Mucosa of descending colon (tissue), 3 donors: ENCODE measurements around the gene DSCAML1. TPM values are rescaled to one million over a fixed set of nuclear protein-coding genes. Genes with fewer than 3 reads are reported as not detected.

ENCODE experiments used
- ATAC-seq: fragments of 200-7000 bp; cut with Tn5 transposase; one replicate; pipeline ENCODE4 v1.9.1; 2020; ENCODE audit warnings: mild to moderate bottlenecking, moderate library complexity
- DNase-seq, 3 donors: peaks; one replicate each; pipeline ENCODE4 v3.0.0-alpha.2; 2020
- H3K36me3 ChIP-seq: fragments of 200-600 bp; one replicate; pipeline ENCODE4 v1.8.0; 2021; ENCODE audit warnings: low read depth, mild to moderate bottlenecking
- H3K4me1 ChIP-seq: fragments of 200-600 bp; one replicate; pipeline ENCODE4 v1.8.0; 2021; ENCODE audit warnings: low read depth, mild to moderate bottlenecking
- H3K4me3 ChIP-seq: fragments of 200-600 bp; one replicate; pipeline ENCODE4 v1.8.0; 2021; ENCODE audit warnings: mild to moderate bottlenecking
- H3K9me3 ChIP-seq: fragments of 200-600 bp; one replicate; pipeline ENCODE4 v1.8.0; 2021; ENCODE audit warnings: mild to moderate bottlenecking
- intact Hi-C, 2 donors: fragments of 100-400 bp; cut with DNase I in 1 of 2; cut with micrococcal nuclease in 1 of 2; formaldehyde crosslinking; loops; one replicate each; pipeline versions ENCODE4 v1.11.0 to v1.11.1; 2022; cut with DNase I, micrococcal nuclease
- total RNA-seq, 3 donors: library from RNA; stranded (reverse); fragmentation: NEBNext Ultra II Directional in 2 of 3; extraction: Animal tissue kit (Norgen Biotek cat#: 25700) in 2 of 3; gene quantifications; one replicate each; pipeline versions ENCODE4 v1.2.1 to v1.2.4, GENCODE V29; 2021 to 2023
- TF ChIP-seq, protein P1 (sequence below): fragments of 200-600 bp; IDR thresholded peaks from one replicate; pipeline ENCODE4 v1.8.0; 2022; ENCODE audit warnings: antibody characterized with exemption, mild to moderate bottlenecking
- donor health status: DM: no; HTN: no; CAD: no; lungs with moderate emphysema.
- donor health status: DM: no; HTN: no; CAD: no.
- donor health status: DM: no; HTN: yes; CAD: no.

DSCAML1 gene
- total RNA-seq, 3 donors from 2014 or later, result 5.0 to 5.5 (median 5.3) TPM

GRCh38 chr11:117786135-117786870, 10.7 kb downstream of the DSCAML1 start:
- peak; percentile 61 for ATAC-seq
- no peak for DNase-seq

GRCh38 chr11:117782101-117782500, 14.9 kb downstream of the DSCAML1 start:
- Histone ChIP-seq H3K9me3 (no peaks in the 10 kb centered on the region), H3K4me3 (no peak overlapping the region), H3K36me3 (no peaks in the 10 kb centered on the region), H3K4me1 (no peaks in the 10 kb centered on the region)
- ATAC-seq, result no peak
- intact Hi-C loops, result no loop called here
- no peak for DNase-seq
- TF ChIP-seq, protein P1, sequence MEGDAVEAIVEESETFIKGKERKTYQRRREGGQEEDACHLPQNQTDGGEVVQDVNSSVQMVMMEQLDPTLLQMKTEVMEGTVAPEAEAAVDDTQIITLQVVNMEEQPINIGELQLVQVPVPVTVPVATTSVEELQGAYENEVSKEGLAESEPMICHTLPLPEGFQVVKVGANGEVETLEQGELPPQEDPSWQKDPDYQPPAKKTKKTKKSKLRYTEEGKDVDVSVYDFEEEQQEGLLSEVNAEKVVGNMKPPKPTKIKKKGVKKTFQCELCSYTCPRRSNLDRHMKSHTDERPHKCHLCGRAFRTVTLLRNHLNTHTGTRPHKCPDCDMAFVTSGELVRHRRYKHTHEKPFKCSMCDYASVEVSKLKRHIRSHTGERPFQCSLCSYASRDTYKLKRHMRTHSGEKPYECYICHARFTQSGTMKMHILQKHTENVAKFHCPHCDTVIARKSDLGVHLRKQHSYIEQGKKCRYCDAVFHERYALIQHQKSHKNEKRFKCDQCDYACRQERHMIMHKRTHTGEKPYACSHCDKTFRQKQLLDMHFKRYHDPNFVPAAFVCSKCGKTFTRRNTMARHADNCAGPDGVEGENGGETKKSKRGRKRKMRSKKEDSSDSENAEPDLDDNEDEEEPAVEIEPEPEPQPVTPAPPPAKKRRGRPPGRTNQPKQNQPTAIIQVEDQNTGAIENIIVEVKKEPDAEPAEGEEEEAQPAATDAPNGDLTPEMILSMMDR, result no peak

More at GRCh38 chr11:117786135-117786870, 10.7 kb downstream of the DSCAML1 start:
- H3K4me1 ChIP-seq, result no peaks in the 10 kb centered on the region
- TF ChIP-seq, protein P1, result no peak
- H3K9me3 ChIP-seq, result no peaks in the 10 kb centered on the region
- no peaks in the 10 kb centered on the region for H3K36me3 ChIP-seq
- intact Hi-C loops, result no loop called here
- H3K4me3 ChIP-seq, result no peak overlapping the region

- no peak for DNase-seq
- H3K4me1 ChIP-seq, result no peaks in the 10 kb centered on the region
- H3K4me3 ChIP-seq, result no peak overlapping the region
- TF ChIP-seq, protein P1, result no peak
- intact Hi-C loops, result no loop called here
- H3K36me3 ChIP-seq, result no peaks in the 10 kb centered on the region
- no peak for ATAC-seq
- no peaks in the 10 kb centered on the region for H3K9me3 ChIP-seq
These were observed 15.4 kb downstream of the DSCAML1 start for GRCh38 chr11:117781627-117782026.

DNA sequence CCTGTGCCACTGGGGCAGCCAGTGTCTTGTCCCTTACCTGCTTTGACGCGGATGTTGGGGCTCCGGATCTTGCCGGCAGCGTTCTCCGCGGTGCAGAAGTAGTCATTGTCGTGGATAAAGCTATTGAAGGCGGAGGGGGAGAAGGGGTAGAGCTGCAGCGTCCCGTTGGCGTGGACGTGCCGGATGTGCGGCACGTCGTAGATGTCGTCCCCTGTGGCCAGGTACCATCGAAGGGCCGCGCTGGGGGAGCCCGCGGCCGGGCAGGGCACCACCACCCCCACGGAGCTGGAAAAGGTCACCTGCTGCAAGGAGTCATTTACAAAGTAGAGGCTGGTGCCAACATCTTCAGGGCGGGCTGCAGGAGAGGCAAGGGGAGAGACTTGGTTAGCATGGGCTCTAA, 16.6 kb downstream of the DSCAML1 start:
- ATAC-seq, result no peak
- Histone ChIP-seq H3K9me3 (no peaks in the 10 kb centered on the region), H3K4me3 (no peak overlapping the region), H3K4me1 (no peaks in the 10 kb centered on the region), H3K36me3 (no peaks in the 10 kb centered on the region)
- TF ChIP-seq, protein P1, result no peak
- no peak for DNase-seq
- intact Hi-C loops, result no loop called here

DNA sequence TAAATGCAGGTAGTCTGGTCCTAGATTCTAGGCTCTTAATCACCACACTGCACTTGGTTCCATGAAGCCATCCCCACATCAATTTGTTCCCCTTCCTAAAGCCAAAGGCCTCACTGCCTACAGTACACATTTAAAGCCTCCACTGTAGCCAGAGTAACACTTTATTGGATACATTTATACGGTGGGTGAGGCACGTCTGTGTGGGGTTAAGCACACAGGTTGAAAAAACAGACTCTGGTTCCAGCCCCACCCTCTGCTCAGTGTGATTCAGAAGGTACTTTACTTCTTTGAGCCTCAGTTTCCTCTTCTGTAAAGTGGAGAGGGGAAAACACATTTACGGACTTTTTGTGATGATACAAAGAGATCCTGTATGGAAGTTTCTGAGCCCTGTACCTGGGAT, 22.5 kb downstream of the DSCAML1 start:
- DNase-seq, result peak in 1 of 3 donors; percentile 48
- peaks cover 9% of the 10 kb centered on the region for H3K4me1 ChIP-seq
- H3K36me3 ChIP-seq, result no peaks in the 10 kb centered on the region
- intact Hi-C loops, result no loop called here
- peak; percentile 91 for ATAC-seq
- TF ChIP-seq, protein P1, result no peak
- no peak overlapping the region for H3K4me3 ChIP-seq
- H3K9me3 ChIP-seq, result no peaks in the 10 kb centered on the region
